Left lung (tissue), 14 donors: Measurements from ENCODE around the gene ZNF878. TPM values are rescaled to one million over a fixed set of nuclear protein-coding genes. Genes with fewer than 3 reads are reported as not detected.

Experiments
- ATAC-seq: fragments of 200-7000 bp; cut with Tn5 transposase; one replicate; pipeline ENCODE4 v1.9.1; 2020; ENCODE audit warnings: moderate library complexity
- DNase-seq, 4 donors: peaks; one replicate each; pipeline ENCODE4 v3.0.0-alpha.2; 2013 to 2020
- H3K27ac ChIP-seq, 2 donors: fragments of 200-600 bp; sonication (generic) in 1 of 2; one replicate each; pipeline versions ENCODE4 v1.5.0 to v1.8.0; 2020 to 2021
- H3K27me3 ChIP-seq, 2 donors: fragments of 200-600 bp; sonication (generic) in 1 of 2; one replicate each; pipeline versions ENCODE4 v1.5.0 to v1.8.0; 2020 to 2021
- H3K36me3 ChIP-seq, 2 donors: fragments of 200-600 bp; sonication (generic) in 1 of 2; one replicate each; pipeline versions ENCODE4 v1.5.0 to v1.8.0; 2020 to 2021
- H3K4me1 ChIP-seq, 2 donors: fragments of 200-600 bp; one replicate each; pipeline ENCODE4 v1.8.0; 2021
- H3K4me3 ChIP-seq, 2 donors: fragments of 200-600 bp; sonication (generic) in 1 of 2; one replicate each; pipeline versions ENCODE4 v1.5.0 to v1.8.0; 2020 to 2021; ENCODE audit warnings: mild to moderate bottlenecking in 1 of 2
- H3K9me3 ChIP-seq, 2 donors: fragments of 200-600 bp; sonication (generic) in 1 of 2; one replicate each; pipeline versions ENCODE4 v1.5.0 to v1.8.0; 2020 to 2021
- intact Hi-C, 2 donors: fragments of 100-400 bp; cut with DNase I; formaldehyde crosslinking; loops; one replicate each; pipeline versions ENCODE4 v1.11.2 to v1.14.2; 2022
- long read RNA-seq, 12 donors: library from polyadenylated mRNA in 2 of 12; unstranded in 2 of 12; transcript quantifications; one replicate each; pipeline ENCODE4 v2.0.0 and lab custom pipeline, GENCODE V29; 2019 to 2026
- polyA plus RNA-seq, 6 donors: library from polyadenylated mRNA; unstranded; fragments of 120-200 nt; gene quantifications; one replicate each; pipeline ENCODE4 v1.2.1, GENCODE V29; 2013; ENCODE audit not compliant: insufficient read length in 6 of 6
- total RNA-seq, 2 donors: library from RNA; stranded (reverse); fragmentation: NEBNext Ultra II Directional; extraction: Animal tissue kit (Norgen Biotek cat#: 25700); gene quantifications; one replicate each; pipeline ENCODE4 v1.2.1, GENCODE V29; 2021
- TF ChIP-seq, protein P1 (sequence below), 2 donors: fragments of 200-600 bp; sonication (generic) in 1 of 2; IDR thresholded peaks; one replicate each; pipeline versions ENCODE4 v1.5.0 to v1.8.0; 2021; ENCODE audit warnings: antibody characterized with exemption in 2 of 2
- donor health status: DM: no; HTN: yes; CAD: no.
- donor health status: DM: no; HTN: no; CAD: no.

Gene ZNF878
- under 1 TPM; 0.32 to 0.50 TPM for total RNA-seq
- 1 to 10 TPM; 1.3 to 1.8 (median 1.5) TPM for polyA plus RNA-seq
- long read RNA-seq, donor 1, partial matches to known transcripts, result 0 of 1 reads
- long read RNA-seq, donor 1, other reads (novel, unspliced or antisense), result 0 of 1 reads
- long read RNA-seq, donor 2, result 0 reads
- long read RNA-seq, donor 3, result 0 reads
- long read RNA-seq, donor 4, result 0 reads
- long read RNA-seq, donor 5, result 0 reads
- long read RNA-seq, donor 6, partial matches to known transcripts, result 0 of 1 reads
- long read RNA-seq, donor 6, other reads (novel, unspliced or antisense), result 0 of 1 reads
- long read RNA-seq, donor 7, result 0 reads
- long read RNA-seq, donor 8, result 0 reads
- long read RNA-seq, donor 9, result 0 reads
- long read RNA-seq, donor 10, result 0 reads
- long read RNA-seq, donor 11, result 0 reads
- long read RNA-seq, donor 12, result 0 reads

DNA sequence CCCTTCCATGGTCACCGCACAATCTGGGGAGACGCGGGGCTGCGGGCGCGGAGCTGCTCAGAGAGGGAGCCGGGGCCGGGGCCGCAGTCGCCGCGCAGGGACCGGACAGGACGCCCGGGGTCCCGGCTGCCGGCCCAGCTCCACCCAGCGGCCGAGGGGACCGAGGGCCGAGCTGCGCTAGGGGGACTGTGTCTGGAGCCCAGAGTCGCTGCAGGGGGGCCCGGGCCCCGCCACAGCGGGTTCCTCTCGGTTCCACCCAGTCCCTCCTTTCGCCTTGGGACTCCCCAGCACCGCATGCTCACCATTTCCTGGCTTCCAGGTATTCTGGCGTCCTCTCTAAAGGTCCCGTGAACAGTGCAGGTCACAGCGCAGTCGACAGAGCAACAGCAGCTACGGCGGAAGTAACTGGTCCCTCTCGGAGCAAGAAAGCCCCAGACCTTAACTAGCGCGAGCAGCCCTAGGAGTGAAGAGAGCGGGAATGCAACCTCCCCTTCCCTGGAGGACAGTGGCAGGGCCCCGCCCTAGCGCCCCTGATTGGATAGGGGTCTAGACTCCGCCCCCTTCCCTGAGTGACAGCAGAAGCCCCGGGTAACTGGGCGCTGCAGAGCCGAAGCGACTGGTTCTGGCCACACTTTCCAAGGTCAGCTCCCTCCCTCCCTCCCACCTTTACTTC is at the start of gene ZNF878:
Gene ZNF878, minus strand, starts transcription at position 465 of the 673 bp plus-strand sequence. Its CDS starts 160 bp downstream, at position 305.
- peaks cover 0 to 19% of the 10 kb centered on the region in 2 donors for H3K27me3 ChIP-seq
- H3K27ac ChIP-seq, result peak within 1 kb of the TSS; percentile 73
- TF ChIP-seq, protein P1, sequence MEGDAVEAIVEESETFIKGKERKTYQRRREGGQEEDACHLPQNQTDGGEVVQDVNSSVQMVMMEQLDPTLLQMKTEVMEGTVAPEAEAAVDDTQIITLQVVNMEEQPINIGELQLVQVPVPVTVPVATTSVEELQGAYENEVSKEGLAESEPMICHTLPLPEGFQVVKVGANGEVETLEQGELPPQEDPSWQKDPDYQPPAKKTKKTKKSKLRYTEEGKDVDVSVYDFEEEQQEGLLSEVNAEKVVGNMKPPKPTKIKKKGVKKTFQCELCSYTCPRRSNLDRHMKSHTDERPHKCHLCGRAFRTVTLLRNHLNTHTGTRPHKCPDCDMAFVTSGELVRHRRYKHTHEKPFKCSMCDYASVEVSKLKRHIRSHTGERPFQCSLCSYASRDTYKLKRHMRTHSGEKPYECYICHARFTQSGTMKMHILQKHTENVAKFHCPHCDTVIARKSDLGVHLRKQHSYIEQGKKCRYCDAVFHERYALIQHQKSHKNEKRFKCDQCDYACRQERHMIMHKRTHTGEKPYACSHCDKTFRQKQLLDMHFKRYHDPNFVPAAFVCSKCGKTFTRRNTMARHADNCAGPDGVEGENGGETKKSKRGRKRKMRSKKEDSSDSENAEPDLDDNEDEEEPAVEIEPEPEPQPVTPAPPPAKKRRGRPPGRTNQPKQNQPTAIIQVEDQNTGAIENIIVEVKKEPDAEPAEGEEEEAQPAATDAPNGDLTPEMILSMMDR (IDR thresholded peaks at IDR 0.05), result no peak
- peak within 1 kb of the TSS; percentile 60 to 77 for H3K4me3 ChIP-seq
- intact Hi-C loops, result no loop called here
- H3K9me3 ChIP-seq, result peaks cover 0 to 2% of the 10 kb centered on the region in 2 donors
- H3K4me1 ChIP-seq, result peaks cover 0 to 17% of the 10 kb centered on the region in 2 donors
- peak; percentile 100 for ATAC-seq
- H3K36me3 ChIP-seq, result no peaks in the 10 kb centered on the region
- peak; percentile 86 to 94 (median 93) for DNase-seq

DNA sequence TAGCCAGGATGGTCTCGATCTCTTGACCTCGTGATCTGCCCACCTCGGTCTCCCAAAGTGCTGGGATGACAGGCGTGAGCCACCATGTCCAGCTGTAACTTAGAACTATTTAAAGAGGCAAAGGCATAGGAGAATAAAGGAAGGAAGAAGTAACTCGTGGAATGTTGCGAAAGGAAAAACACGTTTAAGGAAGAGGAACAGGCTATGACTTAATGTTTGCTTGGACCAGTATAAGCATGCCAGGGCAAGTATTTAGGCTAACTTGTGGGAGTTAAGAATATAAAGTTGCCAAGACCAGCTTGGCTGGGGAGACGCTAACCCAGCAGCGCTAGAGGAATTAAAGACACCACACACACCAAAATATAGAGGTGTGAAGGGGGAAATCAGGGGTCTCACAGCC is 45.3 kb upstream of the ZNF878 start:
- Histone ChIP-seq H3K27me3 (no peaks in the 10 kb centered on the region), H3K4me3 (no peak overlapping the region), H3K27ac (peak overlapping the region in 1 of 2 donors; percentile 45), H3K36me3 (no peaks in the 10 kb centered on the region), H3K9me3 (peaks cover 0 to 17% of the 10 kb centered on the region in 2 donors), H3K4me1 (peaks cover 0 to 9% of the 10 kb centered on the region in 2 donors)
- intact Hi-C loops, result no loop called here
- DNase-seq (no peak), ATAC-seq (no peak)
- TF ChIP-seq, protein P1 (IDR thresholded peaks at IDR 0.05), result no peak

DNA sequence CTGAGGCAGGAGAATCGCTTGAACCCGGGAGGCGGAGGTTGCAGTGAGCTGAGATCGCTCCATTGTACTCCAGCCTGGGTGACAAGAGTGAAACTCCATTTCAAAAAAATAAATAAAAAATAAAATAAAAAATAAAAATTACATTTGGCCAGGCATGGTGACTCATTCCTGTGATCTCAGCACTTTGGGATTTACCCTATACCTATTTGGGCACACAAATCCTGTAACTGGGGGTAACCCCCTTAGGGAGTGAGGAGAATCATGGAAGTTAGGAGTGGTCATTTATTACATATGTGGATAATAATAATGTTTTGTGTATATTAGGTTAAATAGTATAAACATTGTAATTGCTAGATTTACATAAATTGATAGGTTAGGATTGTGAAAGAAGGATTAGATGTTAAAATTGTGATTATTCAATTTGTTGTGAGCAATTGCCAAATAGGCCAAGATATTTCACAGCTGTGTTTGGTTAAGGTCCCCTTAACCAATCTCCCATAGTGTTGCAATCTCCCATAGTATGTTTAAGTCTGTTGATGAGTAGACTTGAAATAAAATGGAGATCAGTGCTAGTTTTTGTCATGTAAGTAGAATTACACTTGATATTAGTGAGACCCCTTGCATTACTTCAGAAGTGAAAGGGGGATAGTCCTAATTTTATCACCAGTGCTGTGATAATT is 42.5 kb upstream of the ZNF878 start:
- no peak overlapping the region for H3K27ac ChIP-seq
- DNase-seq (no peak), ATAC-seq (no peak)
- TF ChIP-seq, protein P1 (IDR thresholded peaks at IDR 0.05), result no peak
- H3K4me3 ChIP-seq, result no peak overlapping the region
- intact Hi-C loops, result no loop called here
- H3K27me3 ChIP-seq, result no peaks in the 10 kb centered on the region
- peaks cover 0 to 9% of the 10 kb centered on the region in 2 donors for H3K9me3 ChIP-seq
- H3K36me3 ChIP-seq, result no peaks in the 10 kb centered on the region
- peaks cover 0 to 20% of the 10 kb centered on the region in 2 donors for H3K4me1 ChIP-seq

DNA sequence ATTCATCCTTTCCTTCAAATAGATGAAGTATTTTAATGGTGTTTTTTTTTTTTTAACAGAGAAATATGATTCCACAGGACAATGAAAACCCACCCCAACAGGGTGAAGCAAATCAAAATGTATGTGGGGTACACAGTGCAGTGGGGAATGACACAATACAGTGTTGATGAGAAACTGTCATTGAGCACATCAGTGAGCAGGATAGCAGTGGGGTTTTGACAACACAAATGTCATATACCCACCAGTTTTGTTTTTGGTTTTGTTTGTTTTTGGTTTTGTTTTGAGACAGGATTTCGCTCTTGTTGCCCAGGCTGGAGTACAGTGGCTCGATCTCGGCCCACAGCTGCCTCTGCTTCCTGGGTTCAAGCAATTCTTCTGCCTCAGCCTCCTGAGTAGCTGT is 41.0 kb upstream of the ZNF878 start:
- TF ChIP-seq, protein P1 (IDR thresholded peaks at IDR 0.05), result no peak
- Histone ChIP-seq H3K27me3 (no peaks in the 10 kb centered on the region), H3K4me1 (peaks cover 0 to 20% of the 10 kb centered on the region in 2 donors), H3K27ac (no peak overlapping the region), H3K36me3 (no peaks in the 10 kb centered on the region), H3K4me3 (no peak overlapping the region), H3K9me3 (peaks cover 0 to 5% of the 10 kb centered on the region in 2 donors)
- intact Hi-C loops, result no loop called here
- no peak for DNase-seq
- ATAC-seq, result no peak
